NCI-H1417 (cell line): Measurements from ENCODE around the gene CFAP77.

ENCODE experiments used
- DNase-seq, 3 experiments: peaks; one replicate each; lab custom pipeline; 2025; lab: John Stamatoyannopoulos, UW

The CFAP77 gene

DNA sequence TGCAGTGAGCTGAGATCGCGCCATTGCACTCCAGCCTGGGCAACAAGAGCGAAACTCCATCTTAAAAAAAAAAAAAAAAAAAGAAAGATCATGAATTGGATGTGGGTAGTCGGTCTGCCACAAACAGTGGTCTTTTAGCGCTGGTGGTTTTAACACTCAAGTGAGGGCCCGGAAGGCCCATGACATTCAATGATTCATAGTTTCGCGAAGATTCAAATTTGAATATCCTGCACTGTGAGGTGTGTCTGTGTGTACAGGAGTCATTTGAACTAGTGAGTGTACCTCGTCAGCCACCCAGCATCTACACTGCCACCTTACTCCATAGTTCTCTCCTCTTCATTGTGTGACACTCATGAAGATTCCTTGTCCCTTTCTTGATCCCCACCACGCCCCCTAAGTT is 41.3 kb downstream of the CFAP77 start:
- DNase-seq, result no peak

DNA sequence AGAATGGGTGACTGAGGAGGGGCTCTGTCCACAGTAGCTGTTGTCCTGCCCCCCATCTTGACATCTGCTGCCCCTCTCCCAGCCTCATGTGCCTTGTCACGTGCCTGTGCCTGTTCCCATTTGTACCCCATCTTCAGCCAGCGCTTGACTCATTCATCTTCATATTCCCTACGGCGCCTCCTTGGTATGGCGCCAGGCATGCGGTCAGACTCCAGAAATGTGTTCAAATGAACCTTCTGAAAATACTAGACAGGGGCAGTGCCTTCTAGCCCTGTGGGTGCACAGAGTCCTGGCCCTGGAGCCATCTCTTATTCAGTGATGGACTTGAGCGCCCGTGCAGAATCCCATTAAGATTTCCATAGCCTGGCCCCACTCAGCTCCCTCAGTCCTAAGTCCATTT is 46.2 kb downstream of the CFAP77 start:
- no peak for DNase-seq

DNA sequence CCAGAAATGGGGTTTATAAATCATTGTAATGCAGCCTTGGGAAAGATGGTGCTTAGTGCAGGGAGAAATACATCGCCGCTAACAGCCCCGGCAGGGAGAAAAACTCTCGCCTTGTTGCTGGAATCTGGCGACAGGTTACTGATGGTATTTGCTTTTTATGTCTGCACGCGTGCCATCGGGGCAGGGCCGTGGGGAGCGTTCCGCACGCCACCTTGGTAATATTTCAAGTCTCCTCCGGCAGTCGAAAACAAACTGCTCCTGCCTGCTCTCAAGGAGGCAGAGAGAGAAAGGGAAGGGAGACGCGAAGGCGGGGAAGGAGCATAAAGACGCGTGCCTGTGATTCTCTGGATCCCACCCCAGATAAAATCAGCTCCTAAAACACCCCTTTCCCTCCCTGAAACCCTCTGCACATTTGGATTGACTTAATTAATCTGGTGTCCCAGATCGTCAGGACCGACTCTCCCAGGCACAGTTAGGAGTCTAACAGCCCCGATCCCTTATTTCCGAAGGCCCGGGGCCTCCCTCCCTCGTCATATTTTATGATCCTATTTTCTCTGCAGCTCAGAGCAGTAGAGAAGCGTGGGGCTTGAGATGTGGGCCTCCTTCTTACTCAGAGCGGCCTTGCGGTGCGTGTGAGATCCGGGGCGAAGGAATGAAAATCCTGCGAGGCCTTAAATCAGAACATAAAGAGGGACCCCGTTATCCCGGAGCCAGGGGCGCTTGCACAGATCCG is 47.7 kb downstream of the CFAP77 start:
- no peak for DNase-seq

DNA sequence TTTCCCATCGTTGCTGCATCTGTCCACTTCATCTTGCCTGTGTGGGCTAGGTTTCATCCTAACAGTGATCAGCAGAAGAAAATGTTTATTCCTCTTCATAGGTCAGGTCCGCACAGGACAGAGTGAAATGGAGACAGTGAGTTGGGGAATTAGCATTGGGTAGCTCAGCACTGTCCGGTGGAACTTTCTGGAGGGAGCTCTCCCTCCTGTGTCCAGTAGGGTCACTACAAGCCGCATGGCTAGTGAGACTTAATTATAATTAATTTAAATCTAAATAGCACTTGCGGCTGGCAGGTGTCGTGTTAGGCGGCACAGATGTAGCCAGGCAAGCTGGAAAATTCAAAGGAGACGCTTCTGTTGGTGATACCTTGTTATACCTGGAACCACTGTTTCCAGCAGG is 48.4 kb downstream of the CFAP77 start:
- peak in 1 of 3 experiments; percentile 9 for DNase-seq

DNA sequence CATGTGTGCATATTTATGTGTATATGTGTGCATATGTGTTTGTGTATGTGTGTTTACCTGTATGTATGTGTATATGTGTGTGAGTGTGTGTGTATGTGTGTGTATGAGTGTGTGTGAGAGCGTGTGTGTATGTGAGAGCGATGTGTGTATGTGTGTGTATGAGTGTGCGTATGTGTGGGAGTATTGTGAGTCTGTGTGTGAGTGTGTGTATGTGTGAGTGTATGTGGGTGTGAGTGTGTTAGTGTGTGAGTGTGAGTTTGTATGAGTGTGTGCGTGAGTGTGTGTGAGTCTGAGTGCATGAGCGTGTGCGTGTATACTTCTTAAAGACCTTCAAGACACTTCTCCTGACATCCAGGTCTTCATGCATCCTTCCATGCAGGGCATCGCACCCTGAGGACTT is 49.6 kb downstream of the CFAP77 start:
- DNase-seq, result no peak

DNA sequence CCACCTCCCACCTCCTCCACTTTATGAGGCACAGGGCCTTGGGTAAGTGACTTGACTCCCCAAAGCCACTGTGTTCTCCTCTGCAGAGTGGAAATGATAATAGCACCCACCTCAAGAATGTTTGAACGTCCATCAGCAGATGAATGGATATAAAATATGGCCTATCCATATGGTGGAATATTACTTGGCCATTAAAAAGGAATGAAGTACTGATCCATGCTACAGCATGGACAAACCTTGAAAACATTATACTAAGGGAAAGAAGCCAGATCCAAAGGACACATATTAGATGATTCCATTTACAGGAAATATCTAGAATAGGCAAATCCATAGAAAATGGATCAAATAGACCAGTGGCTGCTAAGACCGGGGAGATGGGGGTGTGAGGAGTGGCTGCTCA is 50.2 kb downstream of the CFAP77 start:
- no peak for DNase-seq

DNA sequence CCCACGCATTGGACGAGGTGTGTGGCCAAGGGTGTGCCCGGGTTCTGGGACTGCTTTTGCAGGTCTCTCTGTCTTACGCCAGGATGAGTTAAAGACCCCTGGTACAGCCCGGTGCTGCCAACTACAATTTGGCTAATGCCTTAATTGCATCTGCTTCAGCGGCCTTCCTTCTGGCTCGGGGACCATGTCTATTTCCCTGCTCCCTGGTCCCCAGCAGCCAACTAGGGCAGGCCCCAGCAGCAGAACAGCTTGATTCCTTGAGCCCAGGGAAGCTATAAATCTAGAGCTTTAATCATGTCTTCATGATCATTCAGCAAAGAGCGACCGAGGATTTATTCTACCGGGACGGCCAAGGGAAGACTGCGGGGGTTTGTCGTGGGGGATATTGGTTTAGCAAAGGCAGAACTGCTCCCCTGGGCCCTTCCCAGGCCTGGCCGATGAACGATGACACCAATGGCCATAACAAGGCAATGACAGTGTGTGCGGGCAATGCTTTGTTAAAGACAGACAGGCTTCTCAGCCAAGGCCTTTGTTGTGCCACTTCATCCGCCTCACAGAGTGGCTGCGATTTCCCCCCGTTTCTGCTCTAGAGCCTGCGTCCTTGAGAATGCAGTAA is 51.4 kb downstream of the CFAP77 start:
- DNase-seq, result no peak

DNA sequence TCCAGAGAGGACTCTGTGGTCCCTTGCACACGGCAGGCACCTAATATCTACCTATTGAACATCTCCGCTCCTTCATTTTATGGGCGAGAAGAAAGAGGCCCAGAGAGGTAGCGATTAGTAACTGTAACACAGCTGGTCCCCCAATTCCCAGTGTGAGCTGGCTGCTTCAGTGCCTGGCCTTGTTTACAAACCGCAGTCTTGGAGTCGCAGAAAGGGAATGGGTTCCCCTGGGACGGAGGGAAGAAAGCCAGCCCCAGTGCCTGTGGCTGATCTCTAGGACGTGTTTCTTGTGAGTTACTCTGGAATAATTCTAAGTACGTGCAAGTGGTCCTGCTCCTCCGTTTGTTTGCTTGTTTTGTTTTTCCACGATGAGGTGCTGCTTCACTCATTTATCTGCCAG is 52.0 kb downstream of the CFAP77 start:
- no peak for DNase-seq

DNA sequence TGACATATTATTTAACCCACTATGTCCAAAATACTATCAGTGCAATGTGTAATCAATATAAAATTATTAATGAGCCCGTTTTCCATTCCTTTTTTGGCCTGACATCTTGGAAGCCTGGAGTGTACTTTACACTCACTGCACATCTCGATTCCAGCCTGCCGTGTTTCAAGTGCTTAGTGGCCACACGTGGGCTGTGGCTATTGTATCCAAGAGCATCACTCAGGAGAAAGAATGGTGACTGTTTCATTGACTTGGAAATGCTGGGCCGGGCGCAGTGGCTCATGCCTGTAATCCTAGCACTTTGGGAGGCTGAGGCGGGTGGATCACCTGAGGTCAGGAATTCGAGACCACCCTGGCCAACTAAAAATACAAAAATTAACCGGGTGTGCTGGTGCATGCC is 54.5 kb downstream of the CFAP77 start:
- DNase-seq, result no peak

DNA sequence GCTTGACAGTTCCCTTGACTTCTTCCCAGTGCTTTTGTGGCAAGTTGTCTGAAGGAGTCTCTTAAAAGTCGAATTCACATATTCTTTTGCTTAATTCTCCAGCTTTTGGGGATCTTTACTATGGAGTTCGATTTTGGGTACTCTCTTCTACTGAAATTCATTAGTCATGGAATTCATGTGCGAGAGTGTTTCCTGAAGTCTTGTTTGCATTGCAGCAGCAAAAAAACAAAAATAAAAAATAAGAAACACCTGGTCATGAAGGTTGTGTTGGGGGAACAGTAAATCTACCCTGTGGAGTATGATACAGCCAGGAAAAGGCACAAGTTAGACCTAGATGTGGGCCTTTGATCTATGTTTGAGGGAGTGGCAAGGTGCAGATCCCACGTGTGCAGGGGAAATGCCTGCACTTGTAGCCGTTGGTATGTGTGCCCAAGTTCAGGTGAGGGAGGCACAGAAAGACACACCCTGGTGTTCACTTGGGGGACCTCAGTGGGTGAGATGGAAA is 55.2 kb downstream of the CFAP77 start:
- DNase-seq, result no peak

DNA sequence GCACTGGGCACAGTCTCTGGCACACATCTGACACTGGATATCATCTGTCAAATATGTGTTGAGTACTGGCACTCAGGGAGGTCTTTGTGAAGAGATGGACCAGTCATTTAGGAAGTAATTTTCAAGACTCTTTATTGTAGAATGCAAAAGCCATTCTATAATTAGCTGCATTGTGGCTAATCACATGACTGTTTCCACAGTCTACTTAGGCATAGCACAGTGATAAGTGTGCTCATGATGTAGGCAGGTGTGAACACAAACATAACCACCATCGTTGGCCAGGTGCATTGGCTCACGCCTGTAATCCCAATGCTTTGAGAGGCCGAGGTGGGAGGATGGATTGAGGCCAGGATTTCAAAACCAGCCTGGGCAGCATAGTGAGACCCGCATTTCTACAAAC is 62.2 kb downstream of the CFAP77 start:
- DNase-seq, result peak; percentile 72 to 96 (median 74)

DNA sequence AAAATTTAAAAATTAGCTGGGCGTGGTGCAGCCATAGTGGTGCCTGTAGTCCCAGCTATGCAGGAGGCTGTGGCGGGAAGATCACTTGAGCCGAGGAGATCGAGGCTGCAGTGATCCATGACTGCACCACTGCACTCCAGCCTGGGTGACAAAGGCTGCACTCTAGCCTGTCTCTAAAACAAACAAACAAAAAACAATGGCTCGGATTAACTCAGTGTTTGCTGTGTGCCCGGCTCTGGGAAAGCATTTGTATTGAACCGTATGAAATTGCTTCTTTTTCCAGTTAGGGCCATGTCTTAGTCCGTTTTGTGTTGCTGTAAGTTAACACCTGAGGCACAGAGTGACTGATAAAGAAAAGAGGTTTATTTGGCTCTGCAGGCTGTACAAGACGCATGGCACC is 62.6 kb downstream of the CFAP77 start:
- no peak for DNase-seq

DNA sequence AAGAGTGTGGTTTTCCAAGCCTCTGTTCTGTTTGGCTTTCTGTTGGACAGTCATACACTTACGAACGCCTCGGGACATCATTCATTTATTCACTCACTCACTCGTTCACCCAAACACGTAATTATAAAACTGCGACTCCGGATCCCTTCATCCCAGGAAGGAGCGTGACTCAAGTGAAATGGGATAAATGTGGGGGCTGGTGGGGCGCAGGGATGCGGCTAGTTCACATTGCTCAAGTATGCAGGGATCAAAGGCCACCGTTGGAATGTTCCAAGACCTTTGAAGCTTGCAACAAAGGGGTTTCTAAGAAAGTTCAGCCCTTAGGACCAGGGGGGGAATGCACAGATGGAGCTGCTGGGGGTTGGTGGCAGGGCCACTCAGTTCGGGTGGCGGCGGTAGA is 64.2 kb downstream of the CFAP77 start:
- no peak for DNase-seq

DNA sequence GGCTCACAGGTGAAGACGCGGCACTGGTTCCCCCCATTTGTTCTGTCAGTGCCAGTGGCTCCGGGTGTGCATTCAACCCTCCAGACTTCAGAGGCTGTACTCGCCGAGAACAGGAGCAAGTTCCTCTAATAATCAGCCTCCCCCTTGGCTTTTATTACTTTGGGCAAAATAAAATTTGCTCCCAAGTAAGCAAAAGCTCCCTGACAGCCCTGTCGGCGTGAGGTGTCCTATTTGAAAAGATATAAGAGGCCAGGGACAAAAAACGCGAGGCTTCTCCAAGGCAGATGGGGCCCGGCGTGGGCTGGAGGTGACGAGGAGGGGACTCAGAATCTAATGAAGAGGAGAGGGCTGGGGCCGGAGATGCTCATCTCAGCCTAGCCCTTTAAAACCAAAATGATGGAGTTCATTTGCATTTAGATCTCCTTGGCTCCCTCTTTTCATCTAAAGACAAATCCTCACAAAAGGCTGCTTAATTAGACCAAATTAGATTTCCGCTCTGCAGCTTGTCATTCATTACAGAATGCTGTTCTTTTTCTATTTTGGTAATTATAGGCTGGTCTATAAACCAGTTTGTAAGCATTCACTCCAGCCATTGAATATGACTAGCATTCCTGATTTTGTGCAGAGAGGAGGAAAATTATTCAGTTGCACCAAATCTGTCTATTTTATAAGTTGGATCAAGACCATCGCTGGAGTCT is 68.5 kb downstream of the CFAP77 start:
- DNase-seq, result peak in 1 of 3 experiments; percentile 11

DNA sequence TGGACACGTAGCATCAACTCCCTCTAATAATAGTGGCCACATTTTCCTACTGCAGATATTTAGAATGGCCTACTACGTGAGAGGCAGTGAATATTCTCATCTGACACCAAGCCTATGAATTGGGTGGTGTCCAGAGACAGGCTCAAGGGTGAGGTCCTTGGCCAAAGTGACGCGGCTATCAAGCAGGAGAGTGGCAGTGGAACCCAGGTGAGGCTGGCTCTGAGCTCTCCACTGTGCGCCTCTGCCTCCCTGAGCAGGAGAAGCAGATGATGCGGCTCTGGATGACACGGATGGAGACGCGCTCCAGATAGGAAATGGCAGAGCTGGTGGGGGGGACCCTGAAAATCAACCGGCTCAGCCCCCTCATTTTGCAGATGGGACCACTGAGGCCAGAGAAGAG is 69.7 kb downstream of the CFAP77 start:
- DNase-seq, result no peak

DNA sequence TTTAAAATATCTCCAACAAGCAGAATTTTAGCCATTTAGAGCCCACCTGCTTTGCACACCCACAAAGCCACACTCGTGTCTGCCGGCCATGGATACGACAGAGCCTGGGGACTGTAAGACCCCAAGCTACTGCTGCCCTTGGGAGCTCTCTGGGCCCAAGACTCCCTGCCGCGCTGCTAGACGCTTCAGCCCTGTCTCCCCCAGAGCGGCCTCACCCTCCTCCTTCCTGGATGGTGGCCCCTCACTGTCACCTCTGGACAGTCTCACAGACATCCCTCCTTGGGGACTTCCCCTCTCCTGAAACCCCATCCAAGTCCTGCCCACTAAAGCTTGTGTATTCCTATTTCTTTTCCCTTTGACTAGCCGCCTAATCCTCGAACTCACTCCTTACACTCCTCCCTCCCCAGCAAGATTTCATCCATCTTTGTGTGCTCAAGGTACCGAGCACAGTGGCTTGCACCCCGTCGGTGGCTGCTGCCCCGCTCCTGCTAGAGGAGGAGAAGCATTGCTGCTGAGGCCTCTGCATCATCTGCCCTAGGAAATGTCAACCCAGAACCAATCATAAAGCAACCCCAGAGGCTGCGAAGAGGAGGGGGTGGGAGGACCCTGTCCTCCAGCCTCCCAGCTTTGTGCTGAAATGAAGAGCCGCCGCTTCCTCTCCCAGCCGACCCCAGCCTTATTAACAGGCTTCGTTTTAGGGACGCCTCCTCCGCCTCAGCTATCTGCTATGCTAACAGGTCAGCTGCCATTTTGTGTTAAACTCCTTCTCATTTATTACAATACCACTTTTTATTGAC is 71.2 kb downstream of the CFAP77 start:
- DNase-seq, result no peak

DNA sequence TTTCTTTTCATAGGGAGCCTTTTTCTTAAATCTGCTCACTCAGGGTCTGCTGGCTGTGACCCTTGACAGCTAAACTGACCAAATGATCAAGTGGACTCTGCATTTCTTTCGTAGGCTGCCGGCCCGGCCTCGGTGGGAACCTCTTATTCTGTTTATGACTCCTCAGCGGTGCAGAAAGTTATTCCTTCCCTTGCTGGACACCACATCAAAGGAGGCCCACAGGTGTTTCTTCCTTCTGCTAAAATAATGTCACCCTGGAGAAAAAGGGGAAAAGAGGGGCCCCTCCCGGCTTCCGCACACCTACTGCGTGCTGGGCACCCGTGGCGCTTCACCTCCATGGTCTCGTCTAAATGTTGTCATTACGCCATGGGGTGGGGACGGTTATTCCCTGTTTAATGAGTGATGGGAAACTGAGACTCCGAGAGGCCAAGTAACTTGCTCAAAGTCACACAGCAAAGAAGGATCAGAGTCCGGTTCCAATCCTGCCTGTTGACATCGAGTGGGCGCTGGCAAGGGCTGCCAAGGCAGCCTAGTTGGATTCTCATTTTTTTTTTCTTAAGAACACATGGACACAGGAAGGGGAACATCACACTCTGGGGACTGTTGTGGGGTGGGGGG is 72.3 kb downstream of the CFAP77 start:
- DNase-seq, result no peak

DNA sequence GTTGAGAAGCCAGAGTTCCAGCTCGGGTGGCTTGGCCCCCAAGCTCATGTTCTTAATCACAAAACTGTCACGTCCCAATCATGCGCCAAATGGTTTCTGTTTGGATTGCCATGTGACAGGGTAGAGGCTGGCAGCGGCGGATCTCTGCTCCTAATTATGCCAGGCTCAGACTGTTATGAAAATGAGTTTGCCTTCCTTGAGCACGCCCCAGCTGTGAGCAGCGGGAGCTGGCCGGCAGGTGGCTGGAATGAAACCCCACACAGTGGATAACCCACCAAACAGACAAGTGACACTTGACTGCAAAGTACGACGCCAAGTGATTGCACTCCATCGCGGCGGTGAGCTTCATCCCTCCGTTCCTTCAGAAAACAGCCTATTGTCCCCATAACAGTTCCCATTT is 75.4 kb downstream of the CFAP77 start:
- DNase-seq, result peak; percentile 19 to 92 (median 77)

DNA sequence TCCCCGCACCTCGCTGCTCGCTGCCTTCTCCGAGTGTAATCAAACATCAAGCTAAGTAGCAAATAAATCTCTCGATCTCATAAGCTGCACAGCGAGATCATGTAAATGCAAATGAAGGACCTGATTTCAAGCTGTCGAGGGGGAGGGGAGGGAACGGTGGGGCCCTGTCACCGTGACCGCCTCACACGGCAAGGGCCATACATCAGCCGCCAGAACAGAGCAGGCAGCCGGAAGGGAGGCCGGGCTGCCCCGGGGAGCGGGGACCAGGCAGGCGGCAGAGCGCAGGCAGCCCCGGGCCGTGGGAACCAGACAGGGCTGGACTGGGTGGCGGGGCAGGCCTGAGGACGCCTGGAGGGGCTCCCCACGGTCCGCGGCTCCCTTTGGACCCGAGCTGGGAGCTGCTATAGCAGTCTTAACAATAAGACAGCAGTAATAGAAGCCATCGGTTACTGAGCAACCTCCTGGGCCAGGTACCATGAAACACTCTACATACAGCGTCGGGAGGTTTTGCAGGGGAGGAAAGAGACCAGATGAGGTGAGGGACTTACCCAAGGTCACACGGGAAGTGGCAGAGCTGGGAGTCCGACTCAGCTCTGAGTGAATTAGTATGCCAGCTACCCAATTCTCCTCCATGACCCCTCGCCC is 76.8 kb downstream of the CFAP77 start:
- DNase-seq, result peak in 1 of 3 experiments; percentile 7

DNA sequence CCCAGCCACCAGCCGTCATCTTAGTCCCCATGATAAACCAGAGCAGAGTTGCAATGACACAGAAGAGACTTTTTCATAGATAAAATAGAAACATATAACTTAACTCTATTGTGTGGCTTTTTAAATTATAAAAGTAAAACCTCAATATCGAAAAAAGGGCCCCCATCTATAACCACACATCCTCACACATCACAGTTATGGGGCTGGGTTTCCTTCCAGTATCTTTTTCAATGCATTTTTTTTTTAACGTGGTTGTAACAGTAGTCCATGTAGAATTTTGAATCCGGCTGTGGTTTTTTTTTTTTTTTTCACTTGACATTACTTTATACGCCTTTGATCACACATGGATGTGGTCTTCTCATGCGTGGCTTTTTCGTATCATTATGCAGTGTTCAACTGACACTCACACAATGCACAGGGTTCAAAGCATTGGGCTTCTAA is 77.4 kb downstream of the CFAP77 start:
- no peak for DNase-seq

DNA sequence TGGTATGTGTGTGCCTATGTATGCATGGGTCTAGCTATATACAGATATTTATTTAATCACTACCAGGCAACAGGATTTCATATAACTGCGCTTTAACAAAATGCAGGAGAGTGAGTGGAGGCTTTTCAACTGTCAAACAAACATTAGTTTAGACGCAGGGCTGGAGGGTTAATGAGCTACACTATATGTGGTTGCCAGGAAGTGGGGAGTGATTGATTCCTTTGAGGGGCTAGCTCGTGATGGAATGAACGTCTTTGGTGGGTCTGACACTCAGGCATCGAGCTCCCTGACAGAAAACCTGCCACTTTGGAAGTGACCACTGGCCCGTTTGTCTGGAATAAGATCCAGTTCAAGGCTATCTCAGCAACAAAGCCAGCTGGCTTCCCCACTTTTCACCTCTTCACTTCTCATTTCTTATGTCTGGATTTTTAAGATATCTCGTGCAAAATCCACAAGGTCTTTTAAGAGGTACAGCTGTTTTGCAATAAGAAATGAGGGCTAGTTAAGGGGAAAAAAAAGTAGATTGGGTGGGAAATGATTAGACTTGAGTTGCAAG is 78.0 kb downstream of the CFAP77 start:
- DNase-seq, result peak in 1 of 3 experiments; percentile 55
